ENCODE measurements around the gene GMPR.
"Not testable (repeated sequence)": the region's sequence is repeated elsewhere in the genome, so short reads cannot be mapped to it uniquely, and the experiment has no call there.

Gene GMPR

GRCh38 chr6:16243664-16244063 is 5.3 kb downstream of the GMPR start:
- H3K27me3 ChIP-seq (ENCODE audit: insufficient read depth, low read length): peaks cover 34% of the 10 kb centered on the region
- H2AFZ ChIP-seq (ENCODE audit: low read depth, low read length): no peak overlapping the region
- peaks cover 6% of the 10 kb centered on the region for H3K4me1 ChIP-seq (ENCODE audit: insufficient read depth, low read length)
- H3K4me3 ChIP-seq (ENCODE audit: low read length): no peak overlapping the region
- no peaks in the 10 kb centered on the region for H3K36me3 ChIP-seq (ENCODE audit: insufficient read depth, low read length)
- no peaks in the 10 kb centered on the region for H3K9me3 ChIP-seq (ENCODE audit: low read length)

- no peak overlapping the region for H2AFZ ChIP-seq (ENCODE audit: low read depth, low read length)
Observed at GRCh38 chr6:16244446-16244845, 6.1 kb downstream of the GMPR start.

GRCh38 chr6:16244869-16245451 is 6.6 kb downstream of the GMPR start:
- H3K9me3 ChIP-seq (ENCODE audit: low read length): no peaks in the 10 kb centered on the region
- no peaks in the 10 kb centered on the region for H3K36me3 ChIP-seq (ENCODE audit: insufficient read depth, low read length)
- H3K27me3 ChIP-seq (ENCODE audit: insufficient read depth, low read length): peaks cover 21% of the 10 kb centered on the region
- H3K4me1 ChIP-seq (ENCODE audit: insufficient read depth, low read length): peaks cover 4% of the 10 kb centered on the region
- no peak overlapping the region for H2AFZ ChIP-seq (ENCODE audit: low read depth, low read length)
- H3K4me3 ChIP-seq (ENCODE audit: low read length): no peak overlapping the region

More at GRCh38 chr6:16244446-16244845, 6.1 kb downstream of the GMPR start:
- Histone ChIP-seq H3K4me3 (ENCODE audit: low read length) (no peak overlapping the region), H3K4me1 (ENCODE audit: insufficient read depth, low read length) (no peaks in the 10 kb centered on the region), H3K36me3 (ENCODE audit: insufficient read depth, low read length) (no peaks in the 10 kb centered on the region), H3K27me3 (ENCODE audit: insufficient read depth, low read length) (peaks cover 26% of the 10 kb centered on the region), H3K9me3 (ENCODE audit: low read length) (no peaks in the 10 kb centered on the region)

- Histone ChIP-seq H3K27me3 (ENCODE audit: insufficient read depth, low read length) (peaks cover 6% of the 10 kb centered on the region), H2AFZ (ENCODE audit: low read depth, low read length) (no peak overlapping the region), H3K9me3 (ENCODE audit: low read length) (no peaks in the 10 kb centered on the region), H3K4me3 (ENCODE audit: low read length) (no peak overlapping the region), H3K36me3 (ENCODE audit: insufficient read depth, low read length) (no peaks in the 10 kb centered on the region), H3K4me1 (ENCODE audit: insufficient read depth, low read length) (peaks cover 6% of the 10 kb centered on the region)
Observed at GRCh38 chr6:16248271-16248853, 10.0 kb downstream of the GMPR start.

GRCh38 chr6:16249971-16250370 is 11.6 kb downstream of the GMPR start:
- Histone ChIP-seq H3K4me3 (ENCODE audit: low read length) (no peak overlapping the region), H3K9me3 (ENCODE audit: low read length) (peaks cover 2% of the 10 kb centered on the region), H3K27me3 (ENCODE audit: insufficient read depth, low read length) (peaks cover 4% of the 10 kb centered on the region), H2AFZ (ENCODE audit: low read depth, low read length) (no peak overlapping the region), H3K36me3 (ENCODE audit: insufficient read depth, low read length) (no peaks in the 10 kb centered on the region), H3K4me1 (ENCODE audit: insufficient read depth, low read length) (peaks cover 6% of the 10 kb centered on the region)

GRCh38 chr6:16251706-16252105 is 13.3 kb downstream of the GMPR start:
- H3K4me1 ChIP-seq (ENCODE audit: insufficient read depth, low read length): peaks cover 6% of the 10 kb centered on the region
- no peaks in the 10 kb centered on the region for H3K36me3 ChIP-seq (ENCODE audit: insufficient read depth, low read length)
- peaks cover 2% of the 10 kb centered on the region for H3K9me3 ChIP-seq (ENCODE audit: low read length)
- no peaks in the 10 kb centered on the region for H3K27me3 ChIP-seq (ENCODE audit: insufficient read depth, low read length)
- no peak overlapping the region for H2AFZ ChIP-seq (ENCODE audit: low read depth, low read length)
- H3K4me3 ChIP-seq (ENCODE audit: low read length): no peak overlapping the region

GRCh38 chr6:16252686-16253299 is 14.4 kb downstream of the GMPR start:
- peaks cover 6% of the 10 kb centered on the region for H3K4me1 ChIP-seq (ENCODE audit: insufficient read depth, low read length)
- no peak overlapping the region for H2AFZ ChIP-seq (ENCODE audit: low read depth, low read length)
- no peaks in the 10 kb centered on the region for H3K27me3 ChIP-seq (ENCODE audit: insufficient read depth, low read length)
- peaks cover 2% of the 10 kb centered on the region for H3K9me3 ChIP-seq (ENCODE audit: low read length)
- H3K36me3 ChIP-seq (ENCODE audit: insufficient read depth, low read length): no peaks in the 10 kb centered on the region
- H3K4me3 ChIP-seq (ENCODE audit: low read length): no peak overlapping the region

- Histone ChIP-seq H3K27me3 (ENCODE audit: insufficient read depth, low read length) (no peaks in the 10 kb centered on the region), H2AFZ (ENCODE audit: low read depth, low read length) (no peak overlapping the region), H3K4me3 (ENCODE audit: low read length) (no peak overlapping the region), H3K9me3 (ENCODE audit: low read length) (peaks cover 2% of the 10 kb centered on the region), H3K36me3 (ENCODE audit: insufficient read depth, low read length) (no peaks in the 10 kb centered on the region), H3K4me1 (ENCODE audit: insufficient read depth, low read length) (peaks cover 6% of the 10 kb centered on the region)
Observed at GRCh38 chr6:16253399-16254144, 15.2 kb downstream of the GMPR start.

GRCh38 chr6:16254535-16254934 is 16.1 kb downstream of the GMPR start:
- H2AFZ ChIP-seq (ENCODE audit: low read depth, low read length): no peak overlapping the region
- H3K27me3 ChIP-seq (ENCODE audit: insufficient read depth, low read length): no peaks in the 10 kb centered on the region
- peaks cover 2% of the 10 kb centered on the region for H3K9me3 ChIP-seq (ENCODE audit: low read length)
- H3K4me3 ChIP-seq (ENCODE audit: low read length): no peak overlapping the region
- H3K4me1 ChIP-seq (ENCODE audit: insufficient read depth, low read length): peaks cover 6% of the 10 kb centered on the region
- H3K36me3 ChIP-seq (ENCODE audit: insufficient read depth, low read length): no peaks in the 10 kb centered on the region

GRCh38 chr6:16256781-16257180 is 18.4 kb downstream of the GMPR start:
- Histone ChIP-seq H3K4me3 (ENCODE audit: low read length) (no peak overlapping the region), H3K27me3 (ENCODE audit: insufficient read depth, low read length) (no peaks in the 10 kb centered on the region), H3K4me1 (ENCODE audit: insufficient read depth, low read length) (no peaks in the 10 kb centered on the region), H3K9me3 (ENCODE audit: low read length) (peaks cover 2% of the 10 kb centered on the region), H3K36me3 (ENCODE audit: insufficient read depth, low read length) (no peaks in the 10 kb centered on the region), H2AFZ (ENCODE audit: low read depth, low read length) (no peak overlapping the region)

- Histone ChIP-seq H2AFZ (ENCODE audit: low read depth, low read length) (no peak overlapping the region), H3K4me1 (ENCODE audit: insufficient read depth, low read length) (no peaks in the 10 kb centered on the region), H3K9me3 (ENCODE audit: low read length) (peaks cover 2% of the 10 kb centered on the region), H3K4me3 (ENCODE audit: low read length) (no peak overlapping the region), H3K36me3 (ENCODE audit: insufficient read depth, low read length) (no peaks in the 10 kb centered on the region), H3K27me3 (ENCODE audit: insufficient read depth, low read length) (no peaks in the 10 kb centered on the region)
Observed at GRCh38 chr6:16257999-16258708, 19.8 kb downstream of the GMPR start.

- no peaks in the 10 kb centered on the region for H3K27me3 ChIP-seq (ENCODE audit: insufficient read depth, low read length)
- H2AFZ ChIP-seq (ENCODE audit: low read depth, low read length): no peak overlapping the region
- H3K4me1 ChIP-seq (ENCODE audit: insufficient read depth, low read length): no peaks in the 10 kb centered on the region
- no peaks in the 10 kb centered on the region for H3K36me3 ChIP-seq (ENCODE audit: insufficient read depth, low read length)
- peaks cover 2% of the 10 kb centered on the region for H3K9me3 ChIP-seq (ENCODE audit: low read length)
- no peak overlapping the region for H3K4me3 ChIP-seq (ENCODE audit: low read length)
Observed at GRCh38 chr6:16258709-16259075, 20.3 kb downstream of the GMPR start.

- H3K4me1 ChIP-seq (ENCODE audit: insufficient read depth, low read length); H3K36me3 ChIP-seq (ENCODE audit: insufficient read depth, low read length); H3K27me3 ChIP-seq (ENCODE audit: insufficient read depth, low read length); H2AFZ ChIP-seq (ENCODE audit: low read depth, low read length); H3K4me3 ChIP-seq (ENCODE audit: low read length); H3K9me3 ChIP-seq (ENCODE audit: low read length): not testable (repeated sequence)
Observed at GRCh38 chr6:16259604-16260003, 21.2 kb downstream of the GMPR start.

Data from neuron (in vitro differentiated cells).